Naive thymus-derived CD4-positive, alpha-beta T cell (primary cell): ENCODE data around the gene CD209. TPM values are rescaled to one million over a fixed set of nuclear protein-coding genes. Genes with fewer than 3 reads are reported as not detected.
"Not testable (repeated sequence)": the region's sequence is repeated elsewhere in the genome, so short reads cannot be mapped to it uniquely, and the experiment has no call there.

Source experiments
- ATAC-seq: fragments of 150-1000 bp; cut with Tn5 transposase; 2 replicates; pipeline ENCODE4 v1.10.0; 2021; ENCODE audit warnings: mild to moderate bottlenecking, moderate library complexity
- CTCF ChIA-PET: fragments of 350-600 bp; sonication (Branson Sonifier 250); formaldehyde crosslinking; loops from one replicate; lab custom pipeline; 2021; ENCODE audit warnings: antibody characterized with exemption; lab: Charles Lee
- POLR2A ChIA-PET: fragments of 350-600 bp; sonication (Branson Sonifier 250); formaldehyde crosslinking; loops from one replicate; lab custom pipeline; 2021; ENCODE audit warnings: antibody characterized with exemption, inconsistent platforms; lab: Charles Lee
- DNase-seq, 9 donors: peaks; one replicate each; pipeline versions ENCODE4 v3.0.0 to v3.0.0-alpha.2; 2020 to 2022; ENCODE audit warnings: mixed read lengths in 1 of 9
- H3K27ac ChIP-seq: one replicate; pipeline ENCODE4 v1.7.0; 2013; ENCODE audit warnings: mild to moderate bottlenecking, low read depth, low read length, moderate library complexity
- H3K27me3 ChIP-seq, 2 donors: one replicate each; pipeline ENCODE4 v1.7.0; 2013; ENCODE audit warnings: low read length in 2 of 2, mild to moderate bottlenecking in 2 of 2, moderate library complexity in 2 of 2; ENCODE audit not compliant: control insufficient read depth in 2 of 2, insufficient read depth in 2 of 2
- H3K36me3 ChIP-seq, 3 experiments: 1 replicate in 2 of 3; 2 replicates in 1 of 3; pipeline ENCODE4 v1.7.0; 2013; ENCODE audit warnings: low read length in 3 of 3, mild to moderate bottlenecking in 3 of 3, moderate library complexity in 1 of 3; ENCODE audit not compliant: insufficient read depth in 3 of 3, control insufficient read depth in 2 of 3
- H3K4me1 ChIP-seq, 2 donors: one replicate each; pipeline ENCODE4 v1.7.0; 2013; ENCODE audit warnings: low read length in 2 of 2, mild to moderate bottlenecking in 2 of 2, moderate library complexity in 1 of 2; ENCODE audit not compliant: control insufficient read depth in 2 of 2, insufficient read depth in 2 of 2
- H3K4me3 ChIP-seq: 2 replicates; pipeline ENCODE4 v1.7.0; 2013; ENCODE audit warnings: mild to moderate bottlenecking, low read length
- H3K9me3 ChIP-seq, 3 experiments: 1 replicate in 2 of 3; 2 replicates in 1 of 3; pipeline ENCODE4 v1.7.0; 2013; ENCODE audit warnings: low read length in 3 of 3; ENCODE audit not compliant: control insufficient read depth in 2 of 3
- H3K27ac Mint-ChIP-seq, 9 donors: one replicate each; pipeline ENCODE4 v1.8.0; 2020 to 2022; ENCODE audit warnings: mixed read lengths in 9 of 9, mild to moderate bottlenecking in 8 of 9, moderate library complexity in 5 of 9, inconsistent platforms in 2 of 9
- H3K27me3 Mint-ChIP-seq, 5 donors: one replicate each; pipeline ENCODE4 v1.8.0; 2021 to 2022; ENCODE audit warnings: mixed read lengths in 5 of 5, mild to moderate bottlenecking in 1 of 5
- H3K36me3 Mint-ChIP-seq, 5 donors: one replicate each; pipeline ENCODE4 v1.8.0; 2020 to 2022; ENCODE audit warnings: mixed read lengths in 5 of 5, mild to moderate bottlenecking in 3 of 5, inconsistent platforms in 1 of 5
- H3K4me1 Mint-ChIP-seq, 7 donors: one replicate each; pipeline ENCODE4 v1.8.0; 2020 to 2022; ENCODE audit warnings: mixed read lengths in 7 of 7, mild to moderate bottlenecking in 3 of 7, inconsistent platforms in 1 of 7
- H3K4me3 Mint-ChIP-seq, 10 donors: one replicate each; pipeline ENCODE4 v1.8.0; 2020 to 2022; ENCODE audit warnings: mild to moderate bottlenecking in 10 of 10, mixed read lengths in 10 of 10, moderate library complexity in 6 of 10, inconsistent platforms in 2 of 10
- H3K9me3 Mint-ChIP-seq, 11 donors: one replicate each; pipeline ENCODE4 v1.8.0; 2020 to 2022; ENCODE audit warnings: mixed read lengths in 11 of 11, mild to moderate bottlenecking in 4 of 11, inconsistent platforms in 1 of 11, moderate library complexity in 1 of 11
- intact Hi-C, 2 donors: fragments of 100-400 bp; cut with micrococcal nuclease; formaldehyde crosslinking; loops; one replicate each; pipeline ENCODE4 v1.15.1; 2023
- polyA plus RNA-seq, 2 donors: library from polyadenylated mRNA; unstranded; fragments of 300-500 nt; fragmentation: Illumina TruSeq; gene quantifications; one replicate each; pipeline ENCODE4 v1.2.3, GENCODE V29; 2021
- total RNA-seq, 6 experiments: library from RNA in 5 of 6; stranded (reverse) in 5 of 6; gene quantifications; 1 replicate in 5 of 6; 2 replicates in 1 of 6; pipeline ENCODE4 v1.2.3 and lab custom pipeline; 2021 to 2026

The CD209 gene
- total and polyA plus RNA-seq, 7 experiments from 2014 or later: 0.27 to 0.68 (median 0.32) TPM; not detected in 4

DNA sequence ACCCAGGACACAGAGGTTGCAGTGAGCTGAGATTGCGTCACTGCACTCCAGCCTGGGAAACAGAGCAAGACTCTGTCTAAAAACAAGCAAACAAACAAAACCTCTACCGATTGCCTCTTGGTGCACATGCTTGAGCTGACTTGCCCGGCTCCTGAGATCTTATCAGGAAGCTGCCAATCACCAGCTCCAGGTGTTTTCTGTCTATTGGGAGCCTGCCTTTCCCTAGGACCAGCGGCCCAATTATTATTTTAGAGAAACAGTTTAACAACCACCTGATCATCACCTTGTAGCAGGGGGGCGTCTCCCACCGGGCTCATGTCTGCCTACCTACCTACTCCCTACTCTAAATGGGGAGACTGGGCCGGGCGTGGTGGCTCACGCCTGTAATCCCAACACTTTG is 26.5 kb upstream of the CD209 start:
- ChIA-PET POLR2A (no interaction called here), CTCF (interaction anchor here (1.0 kb wide), 1 partner anchor 27 kb away, joined by 3 read pairs; no protein-coding TSS in a partner anchor)
- Mint-ChIP-seq H3K27ac (no peak overlapping the region), H3K9me3 (peaks cover 0 to 3% (median 0%) of the 10 kb centered on the region in 11 donors), H3K27me3 (peaks cover 0 to 12% (median 0%) of the 10 kb centered on the region in 5 donors), H3K4me3 (no peak overlapping the region), H3K4me1 (peaks cover 11 to 26% (median 17%) of the 10 kb centered on the region in 7 donors), H3K36me3 (peaks cover 0 to 3% (median 0%) of the 10 kb centered on the region in 5 donors)
- no peak overlapping the region for H3K4me3 ChIP-seq
- H3K27me3 ChIP-seq: no peaks in the 10 kb centered on the region
- intact Hi-C loops: no loop called here
- ATAC-seq (no peak), DNase-seq (no peak)
- H3K9me3 ChIP-seq: no peaks in the 10 kb centered on the region
- H3K36me3 ChIP-seq: no peaks in the 10 kb centered on the region
- H3K4me1 ChIP-seq: peaks cover 9 to 11% of the 10 kb centered on the region in 2 donors
- H3K27ac ChIP-seq: no peak overlapping the region

- no peaks in the 10 kb centered on the region for H3K9me3 ChIP-seq
- H3K27ac Mint-ChIP-seq: peak overlapping the region; percentile 10 to 79 (median 64)
- peak overlapping the region; percentile 13 for H3K4me3 ChIP-seq
- H3K27me3 ChIP-seq: no peaks in the 10 kb centered on the region
- intact Hi-C loops: no loop called here
- DNase-seq: peak in 3 of 9 donors; percentile 8 to 19 (median 15)
- no peaks in the 10 kb centered on the region for H3K36me3 Mint-ChIP-seq
- CTCF ChIA-PET: no interaction called here
- peaks cover 9 to 11% of the 10 kb centered on the region in 2 donors for H3K4me1 ChIP-seq
- no peak overlapping the region for H3K27ac ChIP-seq
- ATAC-seq: peak; percentile 81
- POLR2A ChIA-PET: no interaction called here
- H3K4me3 Mint-ChIP-seq: peak overlapping the region; percentile 16 to 74 (median 54)
- no peaks in the 10 kb centered on the region for H3K36me3 ChIP-seq
- peaks cover 11 to 26% (median 17%) of the 10 kb centered on the region in 7 donors for H3K4me1 Mint-ChIP-seq
- peaks cover 0 to 8% (median 0%) of the 10 kb centered on the region in 5 donors for H3K27me3 Mint-ChIP-seq
- H3K9me3 Mint-ChIP-seq: peaks cover 0 to 1% (median 0%) of the 10 kb centered on the region in 11 donors
Measured at GRCh38 chr19:7772752-7773291, 25.5 kb upstream of the CD209 start.

DNA sequence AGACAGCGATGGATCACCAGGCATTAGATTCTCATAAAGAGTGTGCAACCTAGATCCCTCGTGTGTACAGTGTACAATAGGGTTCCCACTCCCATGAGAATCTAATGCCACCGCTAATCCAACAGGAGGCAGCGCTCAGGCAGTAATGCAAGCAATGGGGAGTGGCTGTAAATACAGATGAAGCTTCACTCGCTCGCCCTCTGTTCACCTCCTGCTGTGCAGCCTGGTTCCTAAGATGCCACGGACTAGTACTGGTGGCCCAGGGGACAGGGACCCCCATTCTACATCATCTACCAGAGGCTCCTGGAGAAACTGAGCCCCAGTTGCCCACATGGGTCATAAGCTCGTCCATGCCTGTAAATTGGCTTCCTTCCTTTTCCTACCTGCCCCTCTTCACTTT is 23.7 kb upstream of the CD209 start:
- Mint-ChIP-seq H3K4me3 (no peak overlapping the region), H3K27me3 (peaks cover 0 to 7% (median 0%) of the 10 kb centered on the region in 5 donors), H3K36me3 (no peaks in the 10 kb centered on the region), H3K9me3 (peaks cover 0 to 1% (median 0%) of the 10 kb centered on the region in 11 donors), H3K27ac (peak overlapping the region in 1 of 9 donors; percentile 63), H3K4me1 (peaks cover 11 to 26% (median 17%) of the 10 kb centered on the region in 7 donors)
- H3K36me3 ChIP-seq: no peaks in the 10 kb centered on the region
- H3K4me3 ChIP-seq: no peak overlapping the region
- no peaks in the 10 kb centered on the region for H3K9me3 ChIP-seq
- ChIA-PET CTCF (no interaction called here), POLR2A (no interaction called here)
- no peaks in the 10 kb centered on the region for H3K27me3 ChIP-seq
- no peak for DNase-seq
- no peak for ATAC-seq
- intact Hi-C loops: no loop called here
- H3K27ac ChIP-seq: no peak overlapping the region
- H3K4me1 ChIP-seq: peaks cover 9 to 11% of the 10 kb centered on the region in 2 donors

DNA sequence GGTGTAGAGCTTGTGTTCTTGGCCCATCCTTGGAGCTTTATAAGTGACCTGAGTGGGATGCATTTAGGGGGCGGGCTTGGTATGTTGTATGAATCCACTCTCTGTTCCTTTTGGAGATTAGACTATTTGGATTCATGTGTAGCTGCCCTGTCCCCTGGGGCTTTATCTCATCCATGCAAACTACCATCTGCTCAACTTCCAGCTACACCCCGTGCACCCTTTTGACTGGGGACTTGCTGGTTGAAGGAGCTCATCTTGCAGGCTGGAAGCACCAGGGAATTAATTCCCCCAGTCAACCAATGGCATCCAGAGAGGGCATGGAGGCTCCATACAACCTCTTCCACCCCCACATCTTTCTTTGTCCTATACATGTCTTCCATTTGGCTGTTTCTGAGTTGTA is 21.8 kb upstream of the CD209 start:
- intact Hi-C loops: no loop called here
- Mint-ChIP-seq H3K27ac (no peak overlapping the region), H3K36me3 (no peaks in the 10 kb centered on the region), H3K4me3 (no peak overlapping the region), H3K4me1 (peaks cover 10 to 26% (median 17%) of the 10 kb centered on the region in 7 donors), H3K9me3 (peaks cover 0 to 1% (median 0%) of the 10 kb centered on the region in 11 donors), H3K27me3 (peaks cover 0 to 7% (median 0%) of the 10 kb centered on the region in 5 donors)
- DNase-seq: no peak
- H3K9me3 ChIP-seq: no peaks in the 10 kb centered on the region
- H3K4me1 ChIP-seq: peaks cover 9 to 11% of the 10 kb centered on the region in 2 donors
- H3K27me3 ChIP-seq: no peaks in the 10 kb centered on the region
- H3K27ac ChIP-seq: no peak overlapping the region
- H3K4me3 ChIP-seq: no peak overlapping the region
- ChIA-PET CTCF (no interaction called here), POLR2A (no interaction called here)
- no peak for ATAC-seq
- no peaks in the 10 kb centered on the region for H3K36me3 ChIP-seq

- Histone ChIP-seq H3K27ac (no peak overlapping the region), H3K36me3 (no peaks in the 10 kb centered on the region), H3K9me3 (no peaks in the 10 kb centered on the region), H3K4me3 (no peak overlapping the region), H3K27me3 (no peaks in the 10 kb centered on the region), H3K4me1 (peaks cover 4% of the 10 kb centered on the region in 2 donors)
- no peaks in the 10 kb centered on the region for H3K36me3 Mint-ChIP-seq
- intact Hi-C loops: no loop called here
- H3K9me3 Mint-ChIP-seq: peaks cover 0 to 2% (median 0%) of the 10 kb centered on the region in 11 donors
- CTCF ChIA-PET: no interaction called here
- POLR2A ChIA-PET: no interaction called here
- DNase-seq: no peak
- no peak for ATAC-seq
- H3K27me3 Mint-ChIP-seq: peaks cover 0 to 7% (median 0%) of the 10 kb centered on the region in 5 donors
- peaks cover 3 to 21% (median 14%) of the 10 kb centered on the region in 7 donors for H3K4me1 Mint-ChIP-seq
- H3K4me3 Mint-ChIP-seq: no peak overlapping the region
- H3K27ac Mint-ChIP-seq: no peak overlapping the region
Measured at GRCh38 chr19:7767487-7767886, 20.2 kb upstream of the CD209 start.

GRCh38 chr19:7766535-7766934 is 19.2 kb upstream of the CD209 start:
- CTCF ChIA-PET: interaction anchor here (0.7 kb wide), 1 partner anchor 309 kb away, joined by 4 read pairs; no protein-coding TSS in a partner anchor
- Histone ChIP-seq H3K4me1 (no peaks in the 10 kb centered on the region), H3K27ac (no peak overlapping the region), H3K4me3 (no peak overlapping the region), H3K9me3 (no peaks in the 10 kb centered on the region), H3K36me3 (no peaks in the 10 kb centered on the region), H3K27me3 (no peaks in the 10 kb centered on the region)
- intact Hi-C loops: no loop called here
- POLR2A ChIA-PET: no interaction called here
- Mint-ChIP-seq H3K27me3 (peaks cover 0 to 7% (median 0%) of the 10 kb centered on the region in 5 donors), H3K4me1 (peaks cover 2 to 15% (median 10%) of the 10 kb centered on the region in 7 donors), H3K9me3 (peaks cover 0 to 6% (median 0%) of the 10 kb centered on the region in 11 donors), H3K36me3 (no peaks in the 10 kb centered on the region), H3K4me3 (no peak overlapping the region), H3K27ac (peak overlapping the region in 1 of 9 donors; percentile 18)
- ATAC-seq (no peak), DNase-seq (no peak)

DNA sequence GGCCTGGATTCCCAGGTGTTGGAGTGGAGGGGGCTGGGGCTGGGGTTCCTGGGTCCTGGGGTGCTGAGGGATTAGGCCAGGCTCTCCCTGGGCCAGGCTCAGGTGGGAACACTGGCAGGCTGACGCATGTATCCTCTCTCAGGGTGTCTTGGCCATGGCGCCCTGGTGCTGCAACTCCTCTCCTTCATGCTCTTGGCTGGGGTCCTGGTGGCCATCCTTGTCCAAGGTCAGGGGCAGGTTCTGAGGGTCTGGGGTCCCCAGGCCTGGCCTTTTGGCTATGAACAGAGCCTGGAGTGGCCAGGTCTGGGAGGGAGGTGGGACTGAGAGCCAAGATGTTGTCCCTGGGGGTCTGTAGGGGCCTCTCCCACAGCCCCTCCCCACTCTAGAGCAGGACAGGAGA is 17.7 kb upstream of the CD209 start:
- H3K4me1 ChIP-seq, H3K4me3 Mint-ChIP-seq, DNase-seq, intact Hi-C loops, ATAC-seq, H3K36me3 Mint-ChIP-seq, H3K27me3 Mint-ChIP-seq, H3K27ac ChIP-seq, H3K27me3 ChIP-seq, H3K9me3 ChIP-seq, H3K27ac Mint-ChIP-seq, H3K4me3 ChIP-seq, POLR2A ChIA-PET, H3K36me3 ChIP-seq: not testable (repeated sequence)
- CTCF ChIA-PET: interaction anchor here (0.7 kb wide), 1 partner anchor 169 kb away, joined by 6 read pairs; no protein-coding TSS in a partner anchor
- peaks cover 0 to 13% (median 10%) of the 10 kb centered on the region in 7 donors for H3K4me1 Mint-ChIP-seq
- H3K9me3 Mint-ChIP-seq: peaks cover 0 to 10% (median 0%) of the 10 kb centered on the region in 11 donors
